Measurements from ENCODE around the gene CREBBP. TPM values are rescaled to one million over a fixed set of nuclear protein-coding genes. Genes with fewer than 3 reads are reported as not detected.

CREBBP gene
- total RNA-seq, 3 donors from 2014 or later, result 61.6 to 82.6 (median 69.5) TPM

DNA sequence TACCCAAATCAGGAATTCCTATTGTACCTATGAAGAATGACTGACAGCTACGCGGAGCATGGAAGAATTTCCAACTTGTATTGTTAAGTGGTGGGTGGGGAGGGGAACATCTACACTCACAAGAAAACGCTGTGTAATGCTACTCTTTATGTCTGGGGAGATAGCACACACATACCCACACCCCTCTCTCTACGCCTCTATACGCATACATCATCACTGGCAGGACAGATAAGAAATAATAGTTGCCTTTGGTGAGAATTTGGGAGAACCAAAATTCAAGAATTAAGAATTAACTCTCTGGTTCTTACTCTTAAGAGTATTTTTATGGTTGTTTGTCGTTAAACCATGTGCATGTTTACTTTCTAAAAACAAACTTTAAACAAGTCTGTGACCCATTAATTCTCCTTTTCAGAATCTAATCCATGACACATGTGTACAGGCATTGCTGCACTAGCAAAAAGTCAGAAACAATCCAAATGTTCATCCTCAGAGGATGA, 33.9 kb downstream of the CREBBP start:
- no peak for DNase-seq (ENCODE audit: low spot score in 2 of 2)
- no peaks in the 10 kb centered on the region for H3K9me3 ChIP-seq
- no peaks in the 10 kb centered on the region for H3K36me3 ChIP-seq
- intact Hi-C loops (cut with DNase I; ENCODE audit: low total_unique reads), result no loop called here
- no peak for TF ChIP-seq POLR2AphosphoS5 (IDR thresholded peaks at IDR 0.05)
- no peak for TF ChIP-seq POLR2A (IDR thresholded peaks at IDR 0.05)
- TF ChIP-seq, protein P1, sequence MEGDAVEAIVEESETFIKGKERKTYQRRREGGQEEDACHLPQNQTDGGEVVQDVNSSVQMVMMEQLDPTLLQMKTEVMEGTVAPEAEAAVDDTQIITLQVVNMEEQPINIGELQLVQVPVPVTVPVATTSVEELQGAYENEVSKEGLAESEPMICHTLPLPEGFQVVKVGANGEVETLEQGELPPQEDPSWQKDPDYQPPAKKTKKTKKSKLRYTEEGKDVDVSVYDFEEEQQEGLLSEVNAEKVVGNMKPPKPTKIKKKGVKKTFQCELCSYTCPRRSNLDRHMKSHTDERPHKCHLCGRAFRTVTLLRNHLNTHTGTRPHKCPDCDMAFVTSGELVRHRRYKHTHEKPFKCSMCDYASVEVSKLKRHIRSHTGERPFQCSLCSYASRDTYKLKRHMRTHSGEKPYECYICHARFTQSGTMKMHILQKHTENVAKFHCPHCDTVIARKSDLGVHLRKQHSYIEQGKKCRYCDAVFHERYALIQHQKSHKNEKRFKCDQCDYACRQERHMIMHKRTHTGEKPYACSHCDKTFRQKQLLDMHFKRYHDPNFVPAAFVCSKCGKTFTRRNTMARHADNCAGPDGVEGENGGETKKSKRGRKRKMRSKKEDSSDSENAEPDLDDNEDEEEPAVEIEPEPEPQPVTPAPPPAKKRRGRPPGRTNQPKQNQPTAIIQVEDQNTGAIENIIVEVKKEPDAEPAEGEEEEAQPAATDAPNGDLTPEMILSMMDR (IDR thresholded peaks at IDR 0.05), result no peak
- H3K4me3 ChIP-seq, result no peak overlapping the region
- H3K27me3 ChIP-seq, result no peaks in the 10 kb centered on the region
- peaks cover 0 to under 1% of the 10 kb centered on the region in 2 donors for H3K4me1 ChIP-seq
- no peak overlapping the region for H3K27ac ChIP-seq

DNA sequence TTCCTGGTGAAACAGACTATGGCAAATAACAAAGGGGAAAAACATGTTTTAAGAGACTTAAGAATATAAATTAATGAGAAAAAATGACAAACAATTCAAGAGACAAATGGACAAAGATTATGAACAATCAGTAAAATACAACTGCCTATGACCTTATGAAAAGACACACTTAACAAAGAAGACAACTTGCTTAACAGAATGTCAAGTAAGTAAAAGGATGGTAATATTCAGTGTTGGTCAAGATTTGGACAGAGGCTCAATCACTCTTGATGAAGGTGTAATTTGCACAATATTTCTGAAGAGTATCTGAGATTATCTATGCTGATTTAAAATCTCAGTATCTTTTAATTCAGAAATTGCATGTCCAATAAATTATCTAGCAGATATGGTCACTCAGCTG, 34.4 kb downstream of the CREBBP start:
- no peaks in the 10 kb centered on the region for H3K9me3 ChIP-seq
- no peak for DNase-seq (ENCODE audit: low spot score in 2 of 2)
- H3K4me1 ChIP-seq, result peaks cover 0 to 6% of the 10 kb centered on the region in 2 donors
- intact Hi-C loops (cut with DNase I; ENCODE audit: low total_unique reads), result no loop called here
- no peaks in the 10 kb centered on the region for H3K27me3 ChIP-seq
- TF ChIP-seq POLR2A (IDR thresholded peaks at IDR 0.05) (no peak), POLR2AphosphoS5 (IDR thresholded peaks at IDR 0.05) (no peak)
- TF ChIP-seq, protein P1 (IDR thresholded peaks at IDR 0.05), result no peak
- H3K27ac ChIP-seq, result no peak overlapping the region
- no peaks in the 10 kb centered on the region for H3K36me3 ChIP-seq
- no peak overlapping the region for H3K4me3 ChIP-seq

DNA sequence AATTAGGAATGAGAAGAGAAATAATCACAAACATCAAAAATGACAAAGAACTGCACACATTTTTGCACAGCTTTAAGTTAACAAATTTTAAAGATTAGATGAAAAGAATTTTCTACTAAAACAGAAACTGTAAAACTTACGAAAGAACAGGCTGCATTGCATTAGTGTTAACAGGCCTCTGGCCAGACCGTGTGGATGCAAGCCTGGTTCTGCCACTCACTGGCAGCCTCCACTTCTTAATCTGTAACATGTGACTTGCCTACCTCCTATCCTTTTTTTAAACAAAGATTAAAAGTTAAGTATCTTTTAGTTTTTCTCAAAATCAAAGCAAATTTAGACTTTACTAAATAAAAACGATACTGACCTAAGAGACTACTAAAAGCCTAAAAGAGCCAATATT, 37.5 kb downstream of the CREBBP start:
- TF ChIP-seq POLR2A (IDR thresholded peaks at IDR 0.05) (no peak), POLR2AphosphoS5 (IDR thresholded peaks at IDR 0.05) (no peak)
- TF ChIP-seq, protein P1 (IDR thresholded peaks at IDR 0.05), result no peak
- H3K27ac ChIP-seq, result no peak overlapping the region
- peaks cover 3 to 7% of the 10 kb centered on the region in 2 donors for H3K4me1 ChIP-seq
- DNase-seq (ENCODE audit: low spot score in 2 of 2), result no peak
- H3K27me3 ChIP-seq, result no peaks in the 10 kb centered on the region
- intact Hi-C loops (cut with DNase I; ENCODE audit: low total_unique reads), result no loop called here
- no peaks in the 10 kb centered on the region for H3K9me3 ChIP-seq
- H3K4me3 ChIP-seq, result no peak overlapping the region
- H3K36me3 ChIP-seq, result no peaks in the 10 kb centered on the region

DNA sequence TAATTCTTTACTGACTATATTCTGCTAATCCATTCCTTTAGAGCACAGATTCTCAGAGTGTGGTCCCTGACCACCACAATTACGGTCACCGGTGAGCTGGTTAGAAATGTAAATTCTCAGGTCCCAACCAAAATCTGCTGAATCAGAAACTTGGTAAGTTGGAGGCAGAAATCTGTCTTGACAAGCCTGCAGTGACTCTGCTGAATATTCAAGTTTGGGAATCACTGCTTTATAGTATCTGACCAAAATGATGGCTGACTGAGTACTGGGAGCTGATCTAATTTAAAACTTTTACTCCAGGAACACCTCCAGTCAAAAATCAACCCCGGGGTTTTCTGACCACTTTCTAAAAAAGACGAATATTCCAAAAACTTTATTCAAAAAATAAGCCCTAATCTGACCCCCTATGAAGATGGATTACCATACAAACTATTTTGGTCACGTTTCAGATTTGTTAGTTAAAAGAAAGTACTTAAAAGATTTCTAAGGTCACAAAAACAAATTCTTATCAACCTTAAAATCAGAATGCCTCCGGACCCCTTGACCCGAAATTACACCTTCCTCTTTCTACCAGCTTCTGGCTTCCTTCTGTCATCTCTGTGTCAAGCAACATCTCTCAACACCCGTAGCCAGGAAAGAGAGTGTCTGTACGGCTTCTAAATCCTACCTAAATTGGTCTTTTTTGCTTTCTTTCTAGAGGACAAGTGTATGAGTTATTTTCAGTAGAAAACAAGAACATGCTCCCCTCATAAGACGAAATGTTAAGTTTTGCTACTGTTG, 38.6 kb downstream of the CREBBP start:
- no peak overlapping the region for H3K27ac ChIP-seq
- no peak overlapping the region for H3K4me3 ChIP-seq
- H3K27me3 ChIP-seq, result no peaks in the 10 kb centered on the region
- TF ChIP-seq, protein P1 (IDR thresholded peaks at IDR 0.05), result no peak
- no peak for TF ChIP-seq POLR2AphosphoS5 (IDR thresholded peaks at IDR 0.05)
- peaks cover 3 to 7% of the 10 kb centered on the region in 2 donors for H3K4me1 ChIP-seq
- no peaks in the 10 kb centered on the region for H3K36me3 ChIP-seq
- DNase-seq (ENCODE audit: low spot score in 2 of 2), result no peak
- intact Hi-C loops (cut with DNase I; ENCODE audit: low total_unique reads), result no loop called here
- H3K9me3 ChIP-seq, result no peaks in the 10 kb centered on the region

DNA sequence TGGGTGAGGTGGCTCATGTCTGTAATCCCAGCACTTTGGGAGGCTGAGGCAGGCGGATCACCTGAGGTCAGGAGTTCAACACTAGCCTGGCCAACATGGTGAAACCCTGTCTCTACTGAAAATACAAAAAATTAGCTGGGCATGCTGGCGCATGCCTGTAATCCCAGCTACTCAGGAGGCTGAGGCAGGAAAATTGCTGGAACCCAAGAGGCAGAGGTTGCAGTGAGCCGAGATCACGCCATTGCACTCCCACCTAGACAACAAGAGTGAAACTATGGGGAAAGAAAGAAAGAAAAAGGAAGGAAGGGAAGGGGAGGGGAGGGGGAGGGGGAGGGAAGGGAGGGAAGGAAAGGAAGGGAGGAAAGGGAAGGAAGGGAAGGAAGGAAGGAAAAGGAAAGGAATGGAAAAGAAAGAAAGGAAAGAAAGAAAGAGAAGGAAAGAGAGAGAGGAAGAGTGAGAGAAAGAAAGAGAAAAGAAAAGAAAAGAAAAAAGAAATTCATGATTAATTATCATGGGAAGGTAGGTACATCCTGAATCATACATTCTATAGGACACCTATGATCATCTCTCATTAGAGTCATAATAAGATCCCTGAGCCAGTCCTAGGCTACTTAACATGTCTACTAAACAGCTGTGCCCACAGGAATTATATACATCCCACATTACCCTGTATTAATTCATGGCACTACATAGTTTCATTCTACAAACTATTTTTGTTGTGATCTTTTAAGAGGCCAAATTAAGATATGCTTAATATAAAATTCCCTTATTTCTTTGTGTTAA, 40.9 kb downstream of the CREBBP start:
- intact Hi-C loops (cut with DNase I; ENCODE audit: low total_unique reads), result no loop called here
- TF ChIP-seq, protein P1 (IDR thresholded peaks at IDR 0.05), result no peak
- TF ChIP-seq POLR2A (IDR thresholded peaks at IDR 0.05) (no peak), POLR2AphosphoS5 (IDR thresholded peaks at IDR 0.05) (no peak)
- no peak overlapping the region for H3K27ac ChIP-seq
- no peak overlapping the region for H3K4me3 ChIP-seq
- H3K9me3 ChIP-seq, result no peaks in the 10 kb centered on the region
- H3K36me3 ChIP-seq, result no peaks in the 10 kb centered on the region
- H3K27me3 ChIP-seq, result no peaks in the 10 kb centered on the region
- DNase-seq (ENCODE audit: low spot score in 2 of 2), result no peak
- peaks cover 3 to 7% of the 10 kb centered on the region in 2 donors for H3K4me1 ChIP-seq
